Stimulated activated naive B cell treated with anti-CD40 and anti-IgM and Interleukin-4, amounts not matched to agents 10 μg/mL and 1 μg/mL and 100 μg/mL, for 72 hours (primary cell): ENCODE results near the gene MYL12B.

Experiments used
- ATAC-seq, 2 donors: fragments of 150-1000 bp; cut with Tn5 transposase; replicated peaks; 2 replicates each; pipeline ENCODE4 v1.10.0; 2021; ENCODE audit warnings: moderate library complexity in 1 of 2
- DNase-seq: peaks from one replicate; pipeline ENCODE4 v3.0.0; 2021
- H3K27ac Mint-ChIP-seq: one replicate; pipeline ENCODE4 v1.8.0; 2022; ENCODE audit warnings: mild to moderate bottlenecking, mixed read lengths
- H3K27me3 Mint-ChIP-seq, 2 donors: one replicate each; pipeline ENCODE4 v1.8.0; 2022; ENCODE audit warnings: mixed read lengths in 2 of 2
- H3K36me3 Mint-ChIP-seq, 2 donors: one replicate each; pipeline ENCODE4 v1.8.0; 2022; ENCODE audit warnings: mixed read lengths in 2 of 2, mild to moderate bottlenecking in 1 of 2
- H3K4me1 Mint-ChIP-seq, 2 donors: one replicate each; pipeline ENCODE4 v1.8.0; 2022; ENCODE audit warnings: mixed read lengths in 2 of 2, mild to moderate bottlenecking in 1 of 2
- H3K4me3 Mint-ChIP-seq, 2 donors: one replicate each; pipeline ENCODE4 v1.8.0; 2022; ENCODE audit warnings: mild to moderate bottlenecking in 2 of 2, mixed read lengths in 2 of 2, moderate library complexity in 1 of 2
- H3K9me3 Mint-ChIP-seq, 2 donors: one replicate each; pipeline ENCODE4 v1.8.0; 2022; ENCODE audit warnings: mixed read lengths in 2 of 2, mild to moderate bottlenecking in 1 of 2

Gene MYL12B

GRCh38 chr18:3319894-3320454 is 58.0 kb downstream of the MYL12B start:
- Mint-ChIP-seq H3K4me1 (peaks cover 16 to 17% of the 10 kb centered on the region in 2 donors), H3K27ac (no peak overlapping the region), H3K4me3 (no peak overlapping the region), H3K27me3 (peaks cover 0 to 7% of the 10 kb centered on the region in 2 donors), H3K9me3 (no peaks in the 10 kb centered on the region), H3K36me3 (peaks cover 0 to 3% of the 10 kb centered on the region in 2 donors)
- no peak for ATAC-seq
- DNase-seq = no peak

- Mint-ChIP-seq H3K27ac (no peak overlapping the region), H3K4me3 (no peak overlapping the region), H3K9me3 (no peaks in the 10 kb centered on the region), H3K36me3 (no peaks in the 10 kb centered on the region), H3K27me3 (no peaks in the 10 kb centered on the region), H3K4me1 (peaks cover 16 to 17% of the 10 kb centered on the region in 2 donors)
- DNase-seq (no peak), ATAC-seq (no peak)
Measured at GRCh38 chr18:3321133-3321812, 59.3 kb downstream of the MYL12B start.

DNA sequence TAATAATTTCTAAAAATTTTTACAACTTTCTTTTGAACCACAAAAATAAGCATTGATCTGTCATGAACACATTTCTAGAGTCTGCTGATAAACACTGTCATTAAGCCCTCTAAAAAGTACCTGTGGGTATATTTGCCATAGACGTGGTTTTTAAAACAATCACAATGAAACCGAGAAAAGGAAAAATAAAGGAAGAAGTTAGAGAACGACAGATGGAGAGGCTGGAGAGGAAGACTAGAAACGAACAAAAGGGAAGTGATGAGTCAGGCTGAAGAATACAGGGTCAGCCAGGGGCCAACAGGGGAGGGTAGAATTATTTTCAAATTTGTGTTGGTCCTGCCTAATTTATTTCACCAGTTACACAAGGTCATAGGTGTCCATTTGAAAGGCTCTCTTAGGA is 62.0 kb downstream of the MYL12B start:
- no peak for DNase-seq
- Mint-ChIP-seq H3K27ac (no peak overlapping the region), H3K27me3 (no peaks in the 10 kb centered on the region), H3K4me3 (no peak overlapping the region), H3K36me3 (no peaks in the 10 kb centered on the region), H3K9me3 (no peaks in the 10 kb centered on the region), H3K4me1 (peaks cover 14 to 17% of the 10 kb centered on the region in 2 donors)
- peak; percentile 85 to 88 for ATAC-seq
